HG02938 (cell line): Measurements from ENCODE around the gene SPATS2.

Experiments
- ATAC-seq: cut with Tn5 transposase; IDR thresholded peaks from one replicate; pipeline ENCODE4 v1.9.1; 2021; ENCODE audit warnings: mild to moderate bottlenecking, moderate library complexity; ENCODE audit not compliant: unreplicated experiment

SPATS2 gene

GRCh38 chr12:49538510-49539403 lies 171.5 kb downstream of the SPATS2 start, which contains the start of gene KCNH3:
Gene KCNH3 (plus strand): TSS chr12:49539030. CDS start chr12:49539417, 387 bp downstream.
- no peak for ATAC-seq

- no peak for ATAC-seq
Observed at GRCh38 chr12:49539406-49540228, 172.4 kb downstream of the SPATS2 start.

- no peak for ATAC-seq
Observed at GRCh38 chr12:49540229-49541139, 173.2 kb downstream of the SPATS2 start.

- no peak for ATAC-seq
Observed at GRCh38 chr12:49541140-49541861, 174.0 kb downstream of the SPATS2 start.

GRCh38 chr12:49541911-49542505 lies 174.7 kb downstream of the SPATS2 start:
- no peak for ATAC-seq

- no peak for ATAC-seq
Observed at GRCh38 chr12:49542592-49543160, 175.4 kb downstream of the SPATS2 start.

- no peak for ATAC-seq
Observed at GRCh38 chr12:49543221-49543913, 176.1 kb downstream of the SPATS2 start.

- no peak for ATAC-seq
Observed at GRCh38 chr12:49543914-49544815, 176.9 kb downstream of the SPATS2 start.

- no peak for ATAC-seq
Observed at GRCh38 chr12:49545815-49546214, 178.6 kb downstream of the SPATS2 start.

- ATAC-seq: no peak
Observed at GRCh38 chr12:49546481-49546880, 179.2 kb downstream of the SPATS2 start.

GRCh38 chr12:49547090-49547690 lies 179.9 kb downstream of the SPATS2 start:
- ATAC-seq: no peak

GRCh38 chr12:49548481-49548821 lies 181.2 kb downstream of the SPATS2 start:
- ATAC-seq: no peak

- ATAC-seq: no peak
Observed at GRCh38 chr12:49548822-49549648, 181.8 kb downstream of the SPATS2 start.

GRCh38 chr12:49549735-49550692 lies 182.8 kb downstream of the SPATS2 start:
- no peak for ATAC-seq

GRCh38 chr12:49550693-49551252 lies 183.5 kb downstream of the SPATS2 start:
- no peak for ATAC-seq
